Measurements from ENCODE around the gene BAMBI. TPM values are rescaled to one million over a fixed set of nuclear protein-coding genes. Genes with fewer than 3 reads are reported as not detected.

BAMBI gene
- total RNA-seq, 1 donor: 14.8 TPM

- Histone ChIP-seq H3K4me1 (ENCODE audit: insufficient read depth, low read length) (peaks cover 9% of the 10 kb centered on the region), H3K79me2 (ENCODE audit: insufficient read depth, low read length) (no peaks in the 10 kb centered on the region), H3K36me3 (ENCODE audit: insufficient read depth, low read length) (no peaks in the 10 kb centered on the region), H3K4me3 (ENCODE audit: insufficient read depth, low read length) (no peak overlapping the region), H4K20me1 (ENCODE audit: insufficient read depth, low read length) (no peaks in the 10 kb centered on the region), H3K27ac (ENCODE audit: low read depth, low read length) (no peak overlapping the region), H3K9me3 (ENCODE audit: low read depth, low read length) (no peaks in the 10 kb centered on the region), H3K4me2 (ENCODE audit: insufficient read depth, low read length) (no peak overlapping the region), H2AFZ (ENCODE audit: low read length) (no peak overlapping the region), H3K27me3 (ENCODE audit: insufficient read depth, low read length) (peaks cover 4% of the 10 kb centered on the region)
- DNase-seq (ENCODE audit: insufficient read length, low spot score, missing footprints): no peak
- TF ChIP-seq CTCF (IDR thresholded peaks at IDR 0.05; ENCODE audit: extremely low read depth, low read depth, low read length): no peak
These were observed 13.9 kb downstream of the BAMBI start for GRCh38 chr10:28691187-28691694.

- no peak for TF ChIP-seq CTCF (IDR thresholded peaks at IDR 0.05; ENCODE audit: extremely low read depth, low read depth, low read length)
- Histone ChIP-seq H2AFZ (ENCODE audit: low read length) (no peak overlapping the region), H3K4me1 (ENCODE audit: insufficient read depth, low read length) (peaks cover 7% of the 10 kb centered on the region), H3K4me2 (ENCODE audit: insufficient read depth, low read length) (no peak overlapping the region), H4K20me1 (ENCODE audit: insufficient read depth, low read length) (no peaks in the 10 kb centered on the region), H3K4me3 (ENCODE audit: insufficient read depth, low read length) (no peak overlapping the region), H3K36me3 (ENCODE audit: insufficient read depth, low read length) (no peaks in the 10 kb centered on the region), H3K9me3 (ENCODE audit: low read depth, low read length) (no peaks in the 10 kb centered on the region), H3K27ac (ENCODE audit: low read depth, low read length) (no peak overlapping the region), H3K79me2 (ENCODE audit: insufficient read depth, low read length) (no peaks in the 10 kb centered on the region), H3K27me3 (ENCODE audit: insufficient read depth, low read length) (peaks cover 4% of the 10 kb centered on the region)
- DNase-seq (ENCODE audit: insufficient read length, low spot score, missing footprints): no peak
These were observed 14.7 kb downstream of the BAMBI start for GRCh38 chr10:28692050-28692449.

GRCh38 chr10:28694530-28694929, 17.2 kb downstream of the BAMBI start:
- no peak overlapping the region for H3K4me2 ChIP-seq (ENCODE audit: insufficient read depth, low read length)
- no peak for TF ChIP-seq CTCF (IDR thresholded peaks at IDR 0.05; ENCODE audit: extremely low read depth, low read depth, low read length)
- H3K79me2 ChIP-seq (ENCODE audit: insufficient read depth, low read length): no peaks in the 10 kb centered on the region
- no peaks in the 10 kb centered on the region for H3K9me3 ChIP-seq (ENCODE audit: low read depth, low read length)
- H2AFZ ChIP-seq (ENCODE audit: low read length): no peak overlapping the region
- no peaks in the 10 kb centered on the region for H3K4me1 ChIP-seq (ENCODE audit: insufficient read depth, low read length)
- H3K27me3 ChIP-seq (ENCODE audit: insufficient read depth, low read length): peaks cover 9% of the 10 kb centered on the region
- DNase-seq (ENCODE audit: insufficient read length, low spot score, missing footprints): no peak
- H3K36me3 ChIP-seq (ENCODE audit: insufficient read depth, low read length): no peaks in the 10 kb centered on the region
- H3K27ac ChIP-seq (ENCODE audit: low read depth, low read length): no peak overlapping the region
- no peaks in the 10 kb centered on the region for H4K20me1 ChIP-seq (ENCODE audit: insufficient read depth, low read length)
- no peak overlapping the region for H3K4me3 ChIP-seq (ENCODE audit: insufficient read depth, low read length)

- Histone ChIP-seq H3K79me2 (ENCODE audit: insufficient read depth, low read length) (no peaks in the 10 kb centered on the region), H3K4me2 (ENCODE audit: insufficient read depth, low read length) (no peak overlapping the region), H3K4me3 (ENCODE audit: insufficient read depth, low read length) (no peak overlapping the region), H3K9me3 (ENCODE audit: low read depth, low read length) (no peaks in the 10 kb centered on the region), H2AFZ (ENCODE audit: low read length) (no peak overlapping the region), H3K27me3 (ENCODE audit: insufficient read depth, low read length) (peaks cover 9% of the 10 kb centered on the region), H4K20me1 (ENCODE audit: insufficient read depth, low read length) (no peaks in the 10 kb centered on the region), H3K27ac (ENCODE audit: low read depth, low read length) (no peak overlapping the region), H3K4me1 (ENCODE audit: insufficient read depth, low read length) (no peaks in the 10 kb centered on the region), H3K36me3 (ENCODE audit: insufficient read depth, low read length) (no peaks in the 10 kb centered on the region)
- TF ChIP-seq CTCF (IDR thresholded peaks at IDR 0.05; ENCODE audit: extremely low read depth, low read depth, low read length): no peak
- no peak for DNase-seq (ENCODE audit: insufficient read length, low spot score, missing footprints)
These were observed 20.8 kb downstream of the BAMBI start for GRCh38 chr10:28698075-28698474.
